ENCODE data around the gene KCNC1. TPM values are rescaled to one million over a fixed set of nuclear protein-coding genes. Genes with fewer than 3 reads are reported as not detected.

The KCNC1 gene
- polyA plus RNA-seq, 2 donors, result 0.01 TPM; not detected in 1

DNA sequence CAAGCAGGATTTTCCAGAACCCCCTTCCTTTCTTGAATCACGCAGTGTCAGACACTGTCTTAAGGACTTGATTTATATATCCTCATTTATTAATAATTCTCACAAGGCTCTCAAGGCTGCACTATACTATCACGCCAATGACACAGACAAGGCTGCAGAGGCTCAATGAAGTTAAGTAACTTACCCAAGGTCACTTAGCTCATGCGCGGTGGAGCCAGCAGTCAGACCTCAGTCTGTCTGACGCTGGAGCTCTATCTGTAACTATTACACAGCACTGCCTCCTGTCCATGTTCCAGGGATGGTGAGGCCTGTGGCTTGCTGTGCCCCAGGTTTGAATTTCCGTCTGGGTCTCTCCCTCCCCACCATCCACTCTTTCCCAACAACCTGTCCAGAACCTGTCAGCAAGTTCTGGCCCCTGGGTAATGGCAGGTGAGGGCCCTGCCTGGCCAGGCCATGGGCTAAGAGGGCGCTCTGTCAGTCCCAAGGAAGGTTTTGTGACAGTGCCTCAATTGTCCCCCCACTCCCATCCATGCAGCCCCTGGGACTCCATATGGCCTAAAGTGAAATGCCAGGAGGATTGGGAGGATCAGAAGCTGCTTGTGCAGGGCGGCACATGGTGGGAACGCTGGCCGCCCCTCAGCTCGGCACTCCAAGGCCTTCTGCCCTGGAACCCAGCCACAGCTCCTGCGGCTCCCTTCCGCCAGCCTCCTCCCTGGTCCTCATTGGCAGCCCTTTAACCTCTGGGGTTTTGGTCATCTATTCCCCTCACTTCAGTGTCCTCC lies 8.6 kb downstream of the KCNC1 start:
- H3K4me1 ChIP-seq (ENCODE audit: control insufficient read depth in 2 of 2, insufficient read depth in 2 of 2, low read length in 1 of 2), result peaks cover 0 to 2% of the 10 kb centered on the region in 2 donors
- H3K27me3 ChIP-seq (ENCODE audit: control insufficient read depth in 1 of 2, insufficient read depth in 2 of 2, low read length in 2 of 2), result no peaks in the 10 kb centered on the region
- no peaks in the 10 kb centered on the region for H3K36me3 ChIP-seq (ENCODE audit: control insufficient read depth in 2 of 2, insufficient read depth in 2 of 2, low read length in 1 of 2)
- no peak overlapping the region for H3K4me3 ChIP-seq (ENCODE audit: low read depth in 1 of 2, low read length in 2 of 2)
- H3K9me3 ChIP-seq (ENCODE audit: control insufficient read depth in 2 of 2, insufficient read depth in 1 of 2, low read depth in 1 of 2, low read length in 1 of 2), result peaks cover 0 to 2% of the 10 kb centered on the region in 2 donors
- WGBS, 2 donors, result 79 to 92% methylated on average over 13 of the region's 13 CpGs
- no peak overlapping the region for H3K27ac ChIP-seq (ENCODE audit: low read depth in 2 of 2, low read length in 1 of 2)

DNA sequence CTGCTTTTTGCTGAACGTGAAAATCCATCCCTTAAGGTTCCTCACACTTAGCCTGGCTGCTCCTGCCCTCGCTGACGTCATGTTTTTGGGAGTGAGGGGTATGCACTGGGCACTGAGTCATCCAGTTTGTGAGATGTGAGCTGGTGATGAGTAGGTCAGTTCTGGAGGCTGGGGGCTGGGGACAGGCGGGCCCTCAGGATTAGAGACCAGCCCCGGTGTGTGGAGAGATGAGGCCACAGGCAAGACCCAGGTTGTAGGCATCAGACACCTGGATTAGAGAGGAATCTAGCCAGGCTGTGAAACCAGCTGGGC lies 9.2 kb downstream of the KCNC1 start:
- no peaks in the 10 kb centered on the region for H3K36me3 ChIP-seq (ENCODE audit: control insufficient read depth in 2 of 2, insufficient read depth in 2 of 2, low read length in 1 of 2)
- H3K9me3 ChIP-seq (ENCODE audit: control insufficient read depth in 2 of 2, insufficient read depth in 1 of 2, low read depth in 1 of 2, low read length in 1 of 2), result peaks cover 0 to 2% of the 10 kb centered on the region in 2 donors
- H3K27me3 ChIP-seq (ENCODE audit: control insufficient read depth in 1 of 2, insufficient read depth in 2 of 2, low read length in 2 of 2), result no peaks in the 10 kb centered on the region
- no peak overlapping the region for H3K4me3 ChIP-seq (ENCODE audit: low read depth in 1 of 2, low read length in 2 of 2)
- WGBS, 2 donors, result 69 to 70% methylated on average over 5 of the region's 5 CpGs
- H3K27ac ChIP-seq (ENCODE audit: low read depth in 2 of 2, low read length in 1 of 2), result no peak overlapping the region
- peaks cover 0 to 2% of the 10 kb centered on the region in 2 donors for H3K4me1 ChIP-seq (ENCODE audit: control insufficient read depth in 2 of 2, insufficient read depth in 2 of 2, low read length in 1 of 2)

GRCh38 chr11:17744151-17744940 lies 9.8 kb downstream of the KCNC1 start:
- H3K9me3 ChIP-seq (ENCODE audit: control insufficient read depth in 2 of 2, insufficient read depth in 1 of 2, low read depth in 1 of 2, low read length in 1 of 2), result peaks cover 0 to 2% of the 10 kb centered on the region in 2 donors
- 63 to 66% methylated on average over 10 of the region's 10 CpGs for WGBS, 2 donors
- H3K27ac ChIP-seq (ENCODE audit: low read depth in 2 of 2, low read length in 1 of 2), result no peak overlapping the region
- H3K27me3 ChIP-seq (ENCODE audit: control insufficient read depth in 1 of 2, insufficient read depth in 2 of 2, low read length in 2 of 2), result no peaks in the 10 kb centered on the region
- H3K4me1 ChIP-seq (ENCODE audit: control insufficient read depth in 2 of 2, insufficient read depth in 2 of 2, low read length in 1 of 2), result peaks cover 0 to 2% of the 10 kb centered on the region in 2 donors
- H3K4me3 ChIP-seq (ENCODE audit: low read depth in 1 of 2, low read length in 2 of 2), result no peak overlapping the region
- H3K36me3 ChIP-seq (ENCODE audit: control insufficient read depth in 2 of 2, insufficient read depth in 2 of 2, low read length in 1 of 2), result no peaks in the 10 kb centered on the region

DNA sequence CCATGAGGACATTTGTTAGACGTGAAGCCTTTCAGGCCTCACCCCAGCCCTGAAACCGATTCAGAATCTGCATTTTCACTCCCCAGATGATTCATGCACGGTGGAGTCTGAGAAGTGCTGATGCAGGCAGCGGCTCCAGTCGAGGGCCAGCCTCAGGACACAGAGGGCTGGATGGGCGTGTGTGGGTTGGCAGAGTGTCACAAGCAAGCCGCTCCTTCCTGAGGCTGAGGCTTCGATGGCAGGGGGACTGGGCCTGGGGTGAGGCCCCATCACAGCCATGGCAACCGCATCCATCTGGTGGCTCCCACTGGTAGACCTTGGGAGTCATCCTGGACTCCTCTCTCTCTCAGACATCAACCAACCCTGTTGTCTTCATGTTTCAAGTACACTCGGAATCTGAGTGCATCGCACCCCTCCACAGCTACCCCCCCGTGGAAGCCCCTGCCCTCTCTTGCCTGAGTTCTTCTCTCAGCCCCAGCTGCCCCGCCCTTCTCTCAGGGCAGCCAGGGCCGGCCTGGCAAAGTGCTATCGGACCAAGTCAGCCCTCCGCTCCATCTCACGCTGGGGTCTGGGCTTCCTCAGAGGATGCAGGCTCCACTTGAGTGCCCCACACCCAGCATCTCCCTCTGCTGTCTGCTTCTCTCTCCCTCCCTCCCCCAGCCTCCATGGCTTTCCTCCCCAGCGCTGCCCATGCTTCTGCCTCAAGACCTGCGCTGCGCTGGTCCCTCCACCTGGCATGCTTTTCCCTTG lies 10.6 kb downstream of the KCNC1 start:
- 77 to 78% methylated on average over 20 of the region's 20 CpGs for WGBS, 2 donors
- peaks cover 0 to 2% of the 10 kb centered on the region in 2 donors for H3K9me3 ChIP-seq (ENCODE audit: control insufficient read depth in 2 of 2, insufficient read depth in 1 of 2, low read depth in 1 of 2, low read length in 1 of 2)
- no peak overlapping the region for H3K4me3 ChIP-seq (ENCODE audit: low read depth in 1 of 2, low read length in 2 of 2)
- no peaks in the 10 kb centered on the region for H3K36me3 ChIP-seq (ENCODE audit: control insufficient read depth in 2 of 2, insufficient read depth in 2 of 2, low read length in 1 of 2)
- peaks cover 0 to 2% of the 10 kb centered on the region in 2 donors for H3K4me1 ChIP-seq (ENCODE audit: control insufficient read depth in 2 of 2, insufficient read depth in 2 of 2, low read length in 1 of 2)
- no peaks in the 10 kb centered on the region for H3K27me3 ChIP-seq (ENCODE audit: control insufficient read depth in 1 of 2, insufficient read depth in 2 of 2, low read length in 2 of 2)
- H3K27ac ChIP-seq (ENCODE audit: low read depth in 2 of 2, low read length in 1 of 2), result no peak overlapping the region

GRCh38 chr11:17746096-17746495 lies 11.5 kb downstream of the KCNC1 start:
- H3K4me3 ChIP-seq (ENCODE audit: low read depth in 1 of 2, low read length in 2 of 2), result no peak overlapping the region
- 78 to 79% methylated on average over 11 of the region's 11 CpGs for WGBS, 2 donors
- peaks cover 0 to 2% of the 10 kb centered on the region in 2 donors for H3K9me3 ChIP-seq (ENCODE audit: control insufficient read depth in 2 of 2, insufficient read depth in 1 of 2, low read depth in 1 of 2, low read length in 1 of 2)
- H3K36me3 ChIP-seq (ENCODE audit: control insufficient read depth in 2 of 2, insufficient read depth in 2 of 2, low read length in 1 of 2), result no peaks in the 10 kb centered on the region
- H3K27ac ChIP-seq (ENCODE audit: low read depth in 2 of 2, low read length in 1 of 2), result no peak overlapping the region
- H3K4me1 ChIP-seq (ENCODE audit: control insufficient read depth in 2 of 2, insufficient read depth in 2 of 2, low read length in 1 of 2), result peaks cover 0 to 2% of the 10 kb centered on the region in 2 donors
- H3K27me3 ChIP-seq (ENCODE audit: control insufficient read depth in 1 of 2, insufficient read depth in 2 of 2, low read length in 2 of 2), result no peaks in the 10 kb centered on the region

DNA sequence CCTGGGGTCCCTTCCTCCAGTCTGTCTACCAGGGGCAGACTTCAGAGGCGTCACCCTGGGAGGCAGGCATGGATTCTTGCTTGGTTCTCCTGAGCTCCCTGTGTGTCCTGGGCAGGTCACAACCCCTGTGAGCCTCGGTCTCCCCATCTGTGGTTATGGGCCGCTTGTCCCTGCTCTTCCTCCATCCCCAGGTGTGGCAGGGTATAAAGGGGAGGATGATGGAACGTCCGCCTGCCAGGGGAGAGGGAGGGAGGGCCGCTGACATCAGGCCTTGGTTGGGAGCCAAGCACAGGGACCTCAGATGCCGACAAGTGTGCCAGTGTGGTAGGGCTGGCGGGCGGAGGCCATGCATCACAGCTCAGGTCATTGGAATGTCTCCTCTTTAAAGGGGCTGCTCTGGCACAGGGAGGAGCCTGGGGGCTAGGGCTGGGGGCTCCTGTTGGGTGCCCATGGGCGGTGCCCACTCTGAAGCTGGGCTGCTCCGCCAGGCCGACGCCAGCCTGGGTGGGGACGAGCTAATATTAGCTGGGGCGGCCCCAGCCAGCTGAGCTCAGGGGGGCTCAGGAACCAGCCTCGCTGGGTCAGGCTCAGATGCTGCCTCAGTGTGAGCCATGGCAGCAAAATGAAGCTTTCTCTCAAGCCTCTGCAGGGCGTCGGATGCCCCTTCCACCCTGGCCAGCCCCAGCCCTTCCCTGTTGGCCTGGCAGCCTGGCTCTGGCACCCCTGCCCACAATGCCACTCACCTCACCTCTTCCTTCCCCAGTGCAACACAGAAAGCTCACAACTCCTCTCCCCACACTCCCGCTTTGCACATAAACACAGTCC lies 12.8 kb downstream of the KCNC1 start:
- no peaks in the 10 kb centered on the region for H3K9me3 ChIP-seq (ENCODE audit: control insufficient read depth in 2 of 2, insufficient read depth in 1 of 2, low read depth in 1 of 2, low read length in 1 of 2)
- WGBS, 2 donors, result 77 to 80% methylated on average over 19 of the region's 19 CpGs
- H3K4me1 ChIP-seq (ENCODE audit: control insufficient read depth in 2 of 2, insufficient read depth in 2 of 2, low read length in 1 of 2), result peaks cover 0 to 2% of the 10 kb centered on the region in 2 donors
- no peaks in the 10 kb centered on the region for H3K36me3 ChIP-seq (ENCODE audit: control insufficient read depth in 2 of 2, insufficient read depth in 2 of 2, low read length in 1 of 2)
- H3K4me3 ChIP-seq (ENCODE audit: low read depth in 1 of 2, low read length in 2 of 2), result no peak overlapping the region
- no peaks in the 10 kb centered on the region for H3K27me3 ChIP-seq (ENCODE audit: control insufficient read depth in 1 of 2, insufficient read depth in 2 of 2, low read length in 2 of 2)
- no peak overlapping the region for H3K27ac ChIP-seq (ENCODE audit: low read depth in 2 of 2, low read length in 1 of 2)

DNA sequence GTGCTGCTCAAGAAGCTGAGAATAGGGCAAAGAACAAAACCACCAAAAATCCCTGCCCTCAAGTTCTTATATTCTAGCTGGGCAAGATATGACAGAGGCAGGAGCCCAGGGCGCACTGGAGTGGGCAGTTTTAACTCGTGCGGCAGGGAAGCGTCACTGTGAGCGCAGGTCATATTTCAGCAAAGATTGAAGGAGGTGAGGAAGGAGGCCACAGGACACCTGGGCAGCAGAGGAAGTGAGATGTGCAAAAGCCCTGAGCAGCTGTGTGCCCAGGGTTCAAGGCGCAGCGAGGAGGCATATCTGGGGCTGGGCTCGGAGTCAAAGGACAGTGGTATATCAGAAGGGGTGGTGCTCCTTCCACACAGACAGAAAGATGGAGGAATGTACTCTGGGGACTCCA lies 13.5 kb downstream of the KCNC1 start:
- no peaks in the 10 kb centered on the region for H3K36me3 ChIP-seq (ENCODE audit: control insufficient read depth in 2 of 2, insufficient read depth in 2 of 2, low read length in 1 of 2)
- no peaks in the 10 kb centered on the region for H3K9me3 ChIP-seq (ENCODE audit: control insufficient read depth in 2 of 2, insufficient read depth in 1 of 2, low read depth in 1 of 2, low read length in 1 of 2)
- H3K27me3 ChIP-seq (ENCODE audit: control insufficient read depth in 1 of 2, insufficient read depth in 2 of 2, low read length in 2 of 2), result no peaks in the 10 kb centered on the region
- WGBS, 2 donors, result 84 to 89% methylated on average over 8 of the region's 8 CpGs
- H3K4me1 ChIP-seq (ENCODE audit: control insufficient read depth in 2 of 2, insufficient read depth in 2 of 2, low read length in 1 of 2), result peaks cover 0 to 2% of the 10 kb centered on the region in 2 donors
- H3K4me3 ChIP-seq (ENCODE audit: low read depth in 1 of 2, low read length in 2 of 2), result no peak overlapping the region
- H3K27ac ChIP-seq (ENCODE audit: low read depth in 2 of 2, low read length in 1 of 2), result no peak overlapping the region

DNA sequence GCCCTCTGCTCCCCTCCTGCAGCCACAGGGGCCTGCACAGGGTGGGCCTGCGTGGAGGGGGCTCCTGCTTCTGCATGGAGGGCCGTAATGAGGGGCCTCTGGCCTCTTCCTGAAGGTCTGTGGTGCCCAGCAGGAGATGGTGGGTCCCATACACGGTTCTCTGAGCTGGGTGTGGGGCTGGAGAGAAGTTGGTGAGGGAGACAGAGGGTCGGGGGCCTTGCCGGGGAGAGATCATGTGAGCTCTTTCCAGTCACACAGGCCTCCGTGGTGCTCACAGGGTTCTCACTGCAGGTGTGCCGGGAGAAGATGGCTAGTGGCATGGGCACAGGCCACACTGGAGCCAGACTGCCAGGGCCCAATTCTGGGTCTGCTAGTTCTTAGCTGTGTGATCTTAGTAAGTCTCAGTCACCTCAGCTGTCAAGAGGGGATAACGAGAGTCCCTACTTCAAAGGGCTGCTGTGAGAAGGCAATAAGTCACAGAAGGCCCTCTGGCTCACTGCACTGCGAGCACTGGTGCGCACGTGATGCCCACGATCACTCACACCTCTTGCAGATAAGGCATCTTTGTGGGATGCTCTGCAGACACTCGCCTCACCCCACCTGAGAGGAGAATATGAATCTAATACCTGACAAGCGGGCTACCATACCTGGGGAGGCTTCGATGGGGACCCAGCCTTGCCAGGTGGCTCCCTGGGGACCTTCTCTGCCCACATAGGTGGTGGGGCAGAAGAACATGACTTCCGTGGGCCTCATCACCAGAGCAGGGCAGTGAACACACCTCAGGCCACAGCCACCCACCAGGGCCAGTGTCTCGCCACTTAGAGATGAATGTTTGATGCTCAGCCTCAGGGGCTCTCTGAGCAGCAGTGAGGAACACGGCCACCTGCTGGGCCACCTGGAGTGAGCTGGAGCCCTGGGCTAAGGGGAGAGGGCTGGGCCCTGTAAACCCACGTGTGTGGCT lies 14.5 kb downstream of the KCNC1 start:
- WGBS, 2 donors, result 78 to 79% methylated on average over 19 of the region's 19 CpGs
- no peaks in the 10 kb centered on the region for H3K9me3 ChIP-seq (ENCODE audit: control insufficient read depth in 2 of 2, insufficient read depth in 1 of 2, low read depth in 1 of 2, low read length in 1 of 2)
- H3K27me3 ChIP-seq (ENCODE audit: control insufficient read depth in 1 of 2, insufficient read depth in 2 of 2, low read length in 2 of 2), result no peaks in the 10 kb centered on the region
- H3K27ac ChIP-seq (ENCODE audit: low read depth in 2 of 2, low read length in 1 of 2), result no peak overlapping the region
- H3K36me3 ChIP-seq (ENCODE audit: control insufficient read depth in 2 of 2, insufficient read depth in 2 of 2, low read length in 1 of 2), result no peaks in the 10 kb centered on the region
- no peak overlapping the region for H3K4me3 ChIP-seq (ENCODE audit: low read depth in 1 of 2, low read length in 2 of 2)
- peaks cover 0 to 2% of the 10 kb centered on the region in 2 donors for H3K4me1 ChIP-seq (ENCODE audit: control insufficient read depth in 2 of 2, insufficient read depth in 2 of 2, low read length in 1 of 2)

All from esophagus (tissue), 2 donors.